Measurements from ENCODE around the gene FAM216B.

Gene FAM216B

GRCh38 chr13:42781352-42781751, at the start of gene FAM216B:
FAM216B (plus strand) TSS chr13:42781584; CDS start chr13:42784068, 2,484 bp downstream.
- no peak for DNase-seq
- Mint-ChIP-seq H3K4me3 (no peak within 1 kb of the TSS), H3K27me3 (no peaks in the 10 kb centered on the region), H3K27ac (no peak within 1 kb of the TSS), H3K36me3 (no peaks in the 10 kb centered on the region), H3K9me3 (no peaks in the 10 kb centered on the region), H3K4me1 (no peaks in the 10 kb centered on the region)
- CTCF ChIA-PET: no interaction called here

- Mint-ChIP-seq H3K36me3 (no peaks in the 10 kb centered on the region), H3K4me3 (no peak overlapping the region), H3K9me3 (no peaks in the 10 kb centered on the region), H3K27ac (no peak overlapping the region), H3K27me3 (peaks cover 5% of the 10 kb centered on the region), H3K4me1 (no peaks in the 10 kb centered on the region)
- DNase-seq: no peak
- CTCF ChIA-PET: no interaction called here
Measured at GRCh38 chr13:42732073-42732472, 49.3 kb upstream of the FAM216B start.

GRCh38 chr13:42733046-42733445, 48.3 kb upstream of the FAM216B start:
- Mint-ChIP-seq H3K36me3 (no peaks in the 10 kb centered on the region), H3K9me3 (no peaks in the 10 kb centered on the region), H3K4me1 (no peaks in the 10 kb centered on the region), H3K27me3 (peaks cover 5% of the 10 kb centered on the region), H3K27ac (no peak overlapping the region), H3K4me3 (no peak overlapping the region)
- DNase-seq: no peak
- CTCF ChIA-PET: no interaction called here

- no peak overlapping the region for H3K27ac Mint-ChIP-seq
- DNase-seq: no peak
Measured at GRCh38 chr13:42735010-42735409, 46.4 kb upstream of the FAM216B start.

GRCh38 chr13:42740753-42741152, 40.6 kb upstream of the FAM216B start:
- H3K4me1 Mint-ChIP-seq: no peaks in the 10 kb centered on the region
- no peaks in the 10 kb centered on the region for H3K36me3 Mint-ChIP-seq
- H3K9me3 Mint-ChIP-seq: no peaks in the 10 kb centered on the region
- peaks cover 4% of the 10 kb centered on the region for H3K27me3 Mint-ChIP-seq
- H3K27ac Mint-ChIP-seq: no peak overlapping the region
- CTCF ChIA-PET: no interaction called here
- no peak overlapping the region for H3K4me3 Mint-ChIP-seq
- no peak for DNase-seq

More at GRCh38 chr13:42735010-42735409, 46.4 kb upstream of the FAM216B start:
- CTCF ChIA-PET: no interaction called here
- no peaks in the 10 kb centered on the region for H3K27me3 Mint-ChIP-seq
- H3K4me3 Mint-ChIP-seq: no peak overlapping the region
- H3K9me3 Mint-ChIP-seq: no peaks in the 10 kb centered on the region
- H3K4me1 Mint-ChIP-seq: no peaks in the 10 kb centered on the region
- H3K36me3 Mint-ChIP-seq: no peaks in the 10 kb centered on the region

- H3K4me1 Mint-ChIP-seq: no peaks in the 10 kb centered on the region
- peaks cover 4% of the 10 kb centered on the region for H3K27me3 Mint-ChIP-seq
- no peak overlapping the region for H3K4me3 Mint-ChIP-seq
- no peak for DNase-seq
- CTCF ChIA-PET: no interaction called here
- no peaks in the 10 kb centered on the region for H3K36me3 Mint-ChIP-seq
- H3K9me3 Mint-ChIP-seq: no peaks in the 10 kb centered on the region
- H3K27ac Mint-ChIP-seq: no peak overlapping the region
Measured at GRCh38 chr13:42741914-42742313, 39.5 kb upstream of the FAM216B start.

- CTCF ChIA-PET: interaction anchor here (0.6 kb wide), 1 partner anchor 17 kb away, joined by 3 read pairs; no protein-coding TSS in a partner anchor
- no peak overlapping the region for H3K4me3 Mint-ChIP-seq
- DNase-seq: no peak
Measured at GRCh38 chr13:42745655-42746054, 35.7 kb upstream of the FAM216B start.

GRCh38 chr13:42746866-42747265, 34.5 kb upstream of the FAM216B start:
- DNase-seq: no peak
- no peaks in the 10 kb centered on the region for H3K36me3 Mint-ChIP-seq
- H3K4me3 Mint-ChIP-seq: no peak overlapping the region

More at GRCh38 chr13:42745655-42746054, 35.7 kb upstream of the FAM216B start:
- Mint-ChIP-seq H3K27ac (no peak overlapping the region), H3K4me1 (no peaks in the 10 kb centered on the region), H3K36me3 (no peaks in the 10 kb centered on the region), H3K9me3 (no peaks in the 10 kb centered on the region), H3K27me3 (peaks cover 4% of the 10 kb centered on the region)

GRCh38 chr13:42747399-42747873, 33.9 kb upstream of the FAM216B start:
- Mint-ChIP-seq H3K9me3 (no peaks in the 10 kb centered on the region), H3K4me1 (no peaks in the 10 kb centered on the region), H3K36me3 (no peaks in the 10 kb centered on the region), H3K27ac (no peak overlapping the region), H3K4me3 (no peak overlapping the region), H3K27me3 (no peaks in the 10 kb centered on the region)
- DNase-seq: no peak
- CTCF ChIA-PET: no interaction called here

More at GRCh38 chr13:42746866-42747265, 34.5 kb upstream of the FAM216B start:
- Mint-ChIP-seq H3K9me3 (no peaks in the 10 kb centered on the region), H3K4me1 (no peaks in the 10 kb centered on the region), H3K27me3 (peaks cover 4% of the 10 kb centered on the region), H3K27ac (no peak overlapping the region)
- CTCF ChIA-PET: no interaction called here

- H3K36me3 Mint-ChIP-seq: no peaks in the 10 kb centered on the region
- H3K27me3 Mint-ChIP-seq: no peaks in the 10 kb centered on the region
- H3K27ac Mint-ChIP-seq: no peak overlapping the region
- H3K4me1 Mint-ChIP-seq: no peaks in the 10 kb centered on the region
- H3K4me3 Mint-ChIP-seq: no peak overlapping the region
- DNase-seq: no peak
- no peaks in the 10 kb centered on the region for H3K9me3 Mint-ChIP-seq
- CTCF ChIA-PET: no interaction called here
Measured at GRCh38 chr13:42750794-42751193, 30.6 kb upstream of the FAM216B start.

- no peaks in the 10 kb centered on the region for H3K36me3 Mint-ChIP-seq
- no peak overlapping the region for H3K27ac Mint-ChIP-seq
- DNase-seq: no peak
- no peaks in the 10 kb centered on the region for H3K9me3 Mint-ChIP-seq
- H3K27me3 Mint-ChIP-seq: no peaks in the 10 kb centered on the region
- H3K4me3 Mint-ChIP-seq: no peak overlapping the region
- no peaks in the 10 kb centered on the region for H3K4me1 Mint-ChIP-seq
- CTCF ChIA-PET: no interaction called here
Measured at GRCh38 chr13:42751693-42752092, 29.7 kb upstream of the FAM216B start.

- CTCF ChIA-PET: no interaction called here
- Mint-ChIP-seq H3K27ac (no peak overlapping the region), H3K27me3 (no peaks in the 10 kb centered on the region), H3K4me3 (no peak overlapping the region), H3K4me1 (no peaks in the 10 kb centered on the region), H3K9me3 (no peaks in the 10 kb centered on the region), H3K36me3 (no peaks in the 10 kb centered on the region)
- DNase-seq: no peak
Measured at GRCh38 chr13:42752731-42753130, 28.7 kb upstream of the FAM216B start.

GRCh38 chr13:42753697-42754096, 27.7 kb upstream of the FAM216B start:
- no peak overlapping the region for H3K27ac Mint-ChIP-seq
- no peaks in the 10 kb centered on the region for H3K27me3 Mint-ChIP-seq
- H3K9me3 Mint-ChIP-seq: no peaks in the 10 kb centered on the region
- no peak overlapping the region for H3K4me3 Mint-ChIP-seq
- no peak for DNase-seq
- no peaks in the 10 kb centered on the region for H3K4me1 Mint-ChIP-seq
- CTCF ChIA-PET: no interaction called here
- H3K36me3 Mint-ChIP-seq: no peaks in the 10 kb centered on the region

- H3K9me3 Mint-ChIP-seq: no peaks in the 10 kb centered on the region
- H3K27ac Mint-ChIP-seq: no peak overlapping the region
- H3K4me1 Mint-ChIP-seq: no peaks in the 10 kb centered on the region
- H3K4me3 Mint-ChIP-seq: no peak overlapping the region
- CTCF ChIA-PET: no interaction called here
- H3K36me3 Mint-ChIP-seq: no peaks in the 10 kb centered on the region
- H3K27me3 Mint-ChIP-seq: no peaks in the 10 kb centered on the region
- no peak for DNase-seq
Measured at GRCh38 chr13:42754801-42755510, 26.4 kb upstream of the FAM216B start.

GRCh38 chr13:42757678-42758420, 23.5 kb upstream of the FAM216B start:
- CTCF ChIA-PET: no interaction called here
- H3K27ac Mint-ChIP-seq: no peak overlapping the region
- no peaks in the 10 kb centered on the region for H3K27me3 Mint-ChIP-seq
- H3K36me3 Mint-ChIP-seq: no peaks in the 10 kb centered on the region
- DNase-seq: no peak
- no peaks in the 10 kb centered on the region for H3K9me3 Mint-ChIP-seq
- H3K4me1 Mint-ChIP-seq: no peaks in the 10 kb centered on the region
- no peak overlapping the region for H3K4me3 Mint-ChIP-seq

Measured in activated naive CD4-positive, alpha-beta T cell treated with anti-CD3 and anti-CD28 coated beads, Interleukin-2, amount 10 ng/mL, durations not matched to agents 7 days and 5 days (primary cell).